GM23248 (cell line): ENCODE measurements around the gene CACNA1D.

Source experiments
- EZH2 ChIP-seq: fragments of 200-600 bp; sonication (generic); IDR thresholded peaks from 2 replicates; pipeline ENCODE4 v1.6.1; 2018; ENCODE audit warnings: antibody characterized with exemption, mild to moderate bottlenecking; ENCODE audit not compliant: insufficient read depth, poor library complexity, severe bottlenecking
- EZH2phosphoT487 ChIP-seq: fragments of 200-600 bp; sonication (generic); IDR thresholded peaks from 2 replicates; pipeline ENCODE4 v1.6.1; 2018; ENCODE audit warnings: antibody characterized with exemption, moderate library complexity, mild to moderate bottlenecking, low read depth; ENCODE audit not compliant: insufficient read depth

GRCh38 chr3:53673722-53674350, 179.4 kb downstream of the CACNA1D start:
- no peak for TF ChIP-seq EZH2
- no peak for TF ChIP-seq EZH2phosphoT487
